Measurements from ENCODE around the gene SKIL. TPM values are rescaled to one million over a fixed set of nuclear protein-coding genes. Genes with fewer than 3 reads are reported as not detected.

SKIL gene, protein sequence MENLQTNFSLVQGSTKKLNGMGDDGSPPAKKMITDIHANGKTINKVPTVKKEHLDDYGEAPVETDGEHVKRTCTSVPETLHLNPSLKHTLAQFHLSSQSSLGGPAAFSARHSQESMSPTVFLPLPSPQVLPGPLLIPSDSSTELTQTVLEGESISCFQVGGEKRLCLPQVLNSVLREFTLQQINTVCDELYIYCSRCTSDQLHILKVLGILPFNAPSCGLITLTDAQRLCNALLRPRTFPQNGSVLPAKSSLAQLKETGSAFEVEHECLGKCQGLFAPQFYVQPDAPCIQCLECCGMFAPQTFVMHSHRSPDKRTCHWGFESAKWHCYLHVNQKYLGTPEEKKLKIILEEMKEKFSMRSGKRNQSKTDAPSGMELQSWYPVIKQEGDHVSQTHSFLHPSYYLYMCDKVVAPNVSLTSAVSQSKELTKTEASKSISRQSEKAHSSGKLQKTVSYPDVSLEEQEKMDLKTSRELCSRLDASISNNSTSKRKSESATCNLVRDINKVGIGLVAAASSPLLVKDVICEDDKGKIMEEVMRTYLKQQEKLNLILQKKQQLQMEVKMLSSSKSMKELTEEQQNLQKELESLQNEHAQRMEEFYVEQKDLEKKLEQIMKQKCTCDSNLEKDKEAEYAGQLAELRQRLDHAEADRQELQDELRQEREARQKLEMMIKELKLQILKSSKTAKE
- total RNA-seq, result 10 to 100 TPM; 24.8 to 52.6 (median 29.8) TPM
- polyA plus RNA-seq, result 10 to 100 TPM in 2 of 3 donors, 1 to 10 TPM in 1; 6.0 to 14.6 (median 12.4) TPM

DNA sequence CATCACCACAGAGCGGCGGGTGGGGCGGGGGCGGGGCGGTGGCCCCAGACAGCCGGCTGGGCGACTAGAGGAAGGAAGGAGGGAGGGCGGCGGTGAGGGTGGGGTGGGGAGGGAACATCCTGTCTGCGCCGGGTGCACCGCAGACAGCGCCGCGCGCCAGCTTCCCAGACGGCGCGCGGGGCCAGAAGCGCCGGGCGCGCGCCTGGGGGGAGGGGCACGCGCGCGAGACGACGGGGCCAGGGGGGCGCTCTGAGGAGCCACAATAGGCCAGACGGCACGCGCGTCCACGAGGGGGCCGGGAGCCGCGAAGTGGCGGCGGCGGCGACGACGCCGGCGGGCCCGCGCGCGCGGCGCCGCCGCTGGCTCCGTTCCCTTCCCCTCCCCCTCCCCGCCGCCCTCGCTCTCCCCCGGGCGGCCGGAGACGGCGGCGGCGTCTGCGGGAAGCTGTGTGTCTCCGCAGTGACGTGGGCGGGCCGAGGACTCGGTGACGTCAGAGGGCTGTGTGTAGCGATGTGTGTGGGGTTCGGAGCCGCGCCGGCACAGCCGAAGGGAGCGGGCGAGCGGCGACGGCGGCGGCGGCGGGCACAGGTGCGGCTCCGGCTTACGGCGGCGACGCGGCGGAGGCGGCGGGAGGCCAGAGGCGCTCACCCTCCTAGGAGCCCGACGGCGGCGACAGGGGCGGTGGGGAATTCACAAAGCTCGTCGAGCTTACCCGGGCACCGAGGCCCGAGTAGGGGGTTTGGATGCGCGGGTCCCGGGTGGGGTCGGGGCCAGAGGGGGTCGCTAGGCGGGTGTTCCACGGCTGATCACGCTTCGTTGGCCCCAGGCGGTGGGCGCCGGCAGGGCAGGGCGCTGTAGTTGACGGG is at the start of gene SKIL:
TSS of gene SKIL (plus strand) at position 540 of the 866 bp plus-strand sequence. CDS start 2,617 bp downstream, outside the sequence.
- H3K4me3 ChIP-seq, result peak within 1 kb of the TSS; percentile 87 to 100 (median 98)
- peak; percentile 99 for DNase-seq
- peak within 1 kb of the TSS; percentile 96 to 100 (median 100) for H3K27ac ChIP-seq
- H3K36me3 ChIP-seq, result no peaks in the 10 kb centered on the region
- TF ChIP-seq POLR2AphosphoS5 (IDR thresholded peaks at IDR 0.05) (peak; percentile 75 to 93 (median 91)), POLR2A (IDR thresholded peaks at IDR 0.05) (no peak), EP300 (IDR thresholded peaks at IDR 0.05) (peak in 2 of 4 donors; percentile 4 to 30)
- TF ChIP-seq, protein P1, sequence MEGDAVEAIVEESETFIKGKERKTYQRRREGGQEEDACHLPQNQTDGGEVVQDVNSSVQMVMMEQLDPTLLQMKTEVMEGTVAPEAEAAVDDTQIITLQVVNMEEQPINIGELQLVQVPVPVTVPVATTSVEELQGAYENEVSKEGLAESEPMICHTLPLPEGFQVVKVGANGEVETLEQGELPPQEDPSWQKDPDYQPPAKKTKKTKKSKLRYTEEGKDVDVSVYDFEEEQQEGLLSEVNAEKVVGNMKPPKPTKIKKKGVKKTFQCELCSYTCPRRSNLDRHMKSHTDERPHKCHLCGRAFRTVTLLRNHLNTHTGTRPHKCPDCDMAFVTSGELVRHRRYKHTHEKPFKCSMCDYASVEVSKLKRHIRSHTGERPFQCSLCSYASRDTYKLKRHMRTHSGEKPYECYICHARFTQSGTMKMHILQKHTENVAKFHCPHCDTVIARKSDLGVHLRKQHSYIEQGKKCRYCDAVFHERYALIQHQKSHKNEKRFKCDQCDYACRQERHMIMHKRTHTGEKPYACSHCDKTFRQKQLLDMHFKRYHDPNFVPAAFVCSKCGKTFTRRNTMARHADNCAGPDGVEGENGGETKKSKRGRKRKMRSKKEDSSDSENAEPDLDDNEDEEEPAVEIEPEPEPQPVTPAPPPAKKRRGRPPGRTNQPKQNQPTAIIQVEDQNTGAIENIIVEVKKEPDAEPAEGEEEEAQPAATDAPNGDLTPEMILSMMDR (IDR thresholded peaks at IDR 0.05), result no peak
- intact Hi-C loops (cut with DNase I), result loop anchor here (2.0 to 5.0 kb wide), 5 partner anchors 50 to 585 kb away; partner anchors contain the start of genes MYNN, PHC3, PRKCI and SEC62
- peaks cover 0 to 54% (median 34%) of the 10 kb centered on the region in 4 donors for H3K4me1 ChIP-seq
- no peaks in the 10 kb centered on the region for H3K27me3 ChIP-seq
- 1% methylated on average over 124 of the region's 124 CpGs for WGBS, 2 donors
- no peaks in the 10 kb centered on the region for H3K9me3 ChIP-seq

DNA sequence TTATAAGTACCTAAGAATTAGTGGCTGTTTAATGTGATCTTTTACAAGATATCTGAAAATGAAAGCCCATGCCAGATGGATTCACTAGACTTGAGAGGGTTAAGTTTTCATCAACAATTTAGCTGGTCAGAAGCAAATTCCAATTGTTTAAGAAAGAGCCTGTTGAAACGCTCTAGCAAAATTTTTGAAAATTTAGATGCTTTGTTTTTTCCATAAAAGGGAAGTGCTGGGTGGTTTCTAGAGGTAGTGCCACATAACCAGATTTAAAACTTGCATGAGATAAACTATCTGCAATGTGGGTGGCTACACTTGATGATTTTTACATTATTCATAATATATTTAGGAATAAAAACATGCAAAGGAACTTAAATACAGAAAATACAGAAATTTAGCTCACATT is 48.5 kb upstream of the SKIL start:
- Histone ChIP-seq H3K4me1 (peaks cover 0 to 7% (median 0%) of the 10 kb centered on the region in 4 donors), H3K27me3 (no peaks in the 10 kb centered on the region), H3K4me3 (no peak overlapping the region), H3K27ac (no peak overlapping the region), H3K36me3 (no peaks in the 10 kb centered on the region), H3K9me3 (no peaks in the 10 kb centered on the region)
- 61 to 74% methylated on average over 1 of the region's 1 CpG for WGBS, 2 donors
- no peak for DNase-seq
- intact Hi-C loops (cut with DNase I), result loop anchor here (5.0 kb wide), 1 partner anchor 48 kb away; the partner anchor contains the start of gene SKIL
- TF ChIP-seq, protein P1 (IDR thresholded peaks at IDR 0.05), result no peak

DNA sequence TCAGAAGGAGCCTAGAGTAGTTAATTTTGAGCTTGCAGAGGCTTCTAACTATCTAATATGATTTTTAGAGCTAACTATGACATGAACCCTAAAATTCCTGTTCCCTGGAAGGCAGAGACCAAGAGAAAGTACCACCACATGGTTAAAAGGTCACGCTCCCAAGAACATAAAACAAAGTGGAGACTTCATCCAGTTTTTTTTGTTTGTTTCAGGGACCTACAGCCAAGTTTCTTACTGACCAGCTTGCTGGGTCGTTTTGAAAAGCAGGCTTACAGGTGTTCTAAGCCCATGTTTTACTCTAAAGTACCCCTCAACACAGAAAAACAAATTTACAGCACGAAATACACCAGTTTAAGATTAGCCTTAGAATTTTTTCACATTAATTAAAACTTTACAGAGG is 39.6 kb upstream of the SKIL start:
- no peaks in the 10 kb centered on the region for H3K27me3 ChIP-seq
- TF ChIP-seq POLR2AphosphoS5 (IDR thresholded peaks at IDR 0.05) (no peak), POLR2A (IDR thresholded peaks at IDR 0.05) (no peak), EP300 (IDR thresholded peaks at IDR 0.05) (no peak)
- TF ChIP-seq, protein P1 (IDR thresholded peaks at IDR 0.05), result no peak
- H3K27ac ChIP-seq, result no peak overlapping the region
- DNase-seq, result no peak
- H3K9me3 ChIP-seq, result no peaks in the 10 kb centered on the region
- no peaks in the 10 kb centered on the region for H3K4me1 ChIP-seq
- H3K36me3 ChIP-seq, result no peaks in the 10 kb centered on the region
- intact Hi-C loops (cut with DNase I), result no loop called here
- no peak overlapping the region for H3K4me3 ChIP-seq
- 76 to 78% methylated on average over 3 of the region's 3 CpGs for WGBS, 2 donors

DNA sequence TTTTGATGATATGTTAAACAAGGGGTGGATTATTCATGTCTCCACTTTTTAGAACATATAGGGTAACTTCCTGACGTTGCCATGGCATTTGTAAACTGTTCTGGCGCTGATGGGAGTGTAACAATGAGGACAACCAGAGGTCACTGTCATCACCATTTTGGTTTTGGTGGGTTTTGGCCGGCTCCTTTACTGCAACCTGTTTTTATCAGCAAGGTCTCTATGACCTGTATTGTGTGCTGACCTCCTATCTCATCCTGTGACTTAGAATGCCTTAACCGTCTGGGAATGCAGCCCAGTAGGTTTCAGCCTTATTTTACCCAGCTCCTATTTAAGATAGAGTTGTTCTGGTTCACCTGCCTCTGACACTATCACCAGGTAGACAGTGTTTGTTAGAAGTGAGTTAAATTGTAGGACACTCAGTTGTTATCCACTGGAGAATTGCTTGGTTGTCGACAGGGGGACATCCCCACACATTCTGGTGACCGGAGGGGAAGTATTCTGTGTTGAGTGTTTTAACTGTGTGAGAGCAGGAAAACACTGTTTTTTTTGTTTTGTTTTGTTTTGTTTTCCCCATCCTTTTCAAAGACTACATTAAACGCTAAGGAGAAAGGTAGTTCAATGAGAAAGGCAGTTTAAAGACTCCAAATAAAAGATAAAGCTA is 36.9 kb upstream of the SKIL start:
- intact Hi-C loops (cut with DNase I), result no loop called here

More for the DNA sequence above, 36.9 kb upstream of the SKIL start:
- H3K27me3 ChIP-seq, result no peaks in the 10 kb centered on the region
- H3K4me1 ChIP-seq, result no peaks in the 10 kb centered on the region
- DNase-seq, result no peak
- WGBS, 2 donors, result 78 to 88% methylated on average over 7 of the region's 7 CpGs
- TF ChIP-seq, protein P1 (IDR thresholded peaks at IDR 0.05), result no peak
- no peak for TF ChIP-seq EP300 (IDR thresholded peaks at IDR 0.05)
- no peak for TF ChIP-seq POLR2A (IDR thresholded peaks at IDR 0.05)
- no peak for TF ChIP-seq POLR2AphosphoS5 (IDR thresholded peaks at IDR 0.05)
- H3K36me3 ChIP-seq, result no peaks in the 10 kb centered on the region
- no peak overlapping the region for H3K4me3 ChIP-seq
- no peak overlapping the region for H3K27ac ChIP-seq
- no peaks in the 10 kb centered on the region for H3K9me3 ChIP-seq

Measured in sigmoid colon (tissue), 7 donors.